ENCODE results near the gene RHEBL1.

Gene RHEBL1

GRCh38 chr12:49038291-49038955, 31.4 kb downstream of the RHEBL1 start (continued):
- TF ChIP-seq ZNF558 (tag by site-specific recombination; IDR thresholded peaks at IDR 0.05) (no peak), ZNF610 (tag by site-specific recombination; IDR thresholded peaks at IDR 0.05; ENCODE audit: borderline replicate concordance) (no peak), ZNF335 (tag by site-specific recombination; conservative IDR thresholded peaks at IDR 0.05) (no peak), ZNF843 (tag by site-specific recombination; IDR thresholded peaks at IDR 0.05) (no peak), TCF7L2 (IDR thresholded peaks at IDR 0.05; ENCODE audit: borderline replicate concordance, low read depth, low read length) (no peak)

GRCh38 chr12:49037947-49038237, 31.9 kb downstream of the RHEBL1 start:
- ChIA-PET POLR2A (interaction anchor here (1.6 kb wide), 1 partner anchor 11 kb away, joined by 8 read pairs; no protein-coding TSS in a partner anchor), CTCF (interaction anchor here (1.5 to 1.8 kb wide), 4 partner anchors 8 to 185 kb away, joined by 5 to 8 read pairs (median 6); no protein-coding TSS in a partner anchor)
- no peaks in the 10 kb centered on the region for H3K4me1 ChIP-seq (ENCODE audit: control insufficient read depth, insufficient read depth, low read length)
- no peak overlapping the region for H3K27ac ChIP-seq (ENCODE audit: extremely low read depth, low read depth, low read length)
- H3K36me3 ChIP-seq (ENCODE audit: control insufficient read depth in 2 of 2, insufficient read depth in 1 of 2, low read length in 2 of 2), result peaks cover 13 to 97% of the 10 kb centered on the region in 2 experiments
- no peaks in the 10 kb centered on the region for H3K9me3 ChIP-seq (ENCODE audit: control insufficient read depth, insufficient read depth, low read depth, low read length)
- TF ChIP-seq ZBTB20 (tag by site-specific recombination; IDR thresholded peaks at IDR 0.05) (no peak), ZNF146 (tag by site-specific recombination; IDR thresholded peaks at IDR 0.05) (no peak), ZNF664 (tag by site-specific recombination; IDR thresholded peaks at IDR 0.05) (no peak), ZNF776 (tag by site-specific recombination; IDR thresholded peaks at IDR 0.05; ENCODE audit: borderline replicate concordance) (no peak), ZNF394 (tag by site-specific recombination; IDR thresholded peaks at IDR 0.05; ENCODE audit: borderline replicate concordance) (no peak)
- H3K4me3 ChIP-seq (ENCODE audit: low read depth, low read length), result no peak overlapping the region

GRCh38 chr12:49037111-49037946, 32.5 kb downstream of the RHEBL1 start:
- peaks cover 13 to 97% of the 10 kb centered on the region in 2 experiments for H3K36me3 ChIP-seq (ENCODE audit: control insufficient read depth in 2 of 2, insufficient read depth in 1 of 2, low read length in 2 of 2)
- no peak overlapping the region for H3K4me3 ChIP-seq (ENCODE audit: low read depth, low read length)
- ChIA-PET CTCF (interaction anchor here (0.8 to 1.8 kb wide), 6 partner anchors 9 to 184 kb away, joined by 4 to 8 read pairs (median 5); no protein-coding TSS in a partner anchor), POLR2A (interaction anchor here (0.6 to 1.6 kb wide), 3 partner anchors 12 to 297 kb away, joined by 3 to 8 read pairs (median 3); no protein-coding TSS in a partner anchor)
- no peaks in the 10 kb centered on the region for H3K4me1 ChIP-seq (ENCODE audit: control insufficient read depth, insufficient read depth, low read length)
- no peak overlapping the region for H3K27ac ChIP-seq (ENCODE audit: extremely low read depth, low read depth, low read length)
- TF ChIP-seq HIC1 (tag by site-specific recombination; IDR thresholded peaks at IDR 0.05) (peak; percentile 71), ZNF777 (tag by site-specific recombination; IDR thresholded peaks at IDR 0.05; ENCODE audit: borderline replicate concordance) (no peak), SCRT2 (tag by site-specific recombination; IDR thresholded peaks at IDR 0.05) (0 out of 2 replicates have a peak, but pooled peaks have one; percentile 14)
- H3K9me3 ChIP-seq (ENCODE audit: control insufficient read depth, insufficient read depth, low read depth, low read length), result no peaks in the 10 kb centered on the region

DNA sequence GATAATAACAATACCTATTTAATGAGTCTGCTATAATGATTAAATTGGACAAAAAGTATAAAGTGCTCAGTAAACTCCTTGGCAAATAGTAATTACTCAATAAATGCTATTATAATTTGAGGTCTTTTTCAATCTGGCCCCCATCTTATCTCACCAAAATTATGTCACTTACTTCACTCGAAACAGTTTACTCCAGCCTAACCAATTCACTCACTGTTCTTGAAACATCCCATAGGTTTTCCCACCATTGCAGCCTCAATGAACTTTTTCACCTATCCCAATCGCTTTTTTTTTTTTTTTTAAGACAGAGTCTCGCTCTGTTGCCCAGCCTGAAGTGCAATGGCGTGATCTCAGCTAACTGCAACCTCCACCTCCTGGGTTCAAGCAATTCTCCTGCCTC, 33.8 kb downstream of the RHEBL1 start:
- Histone ChIP-seq H3K9me3 (ENCODE audit: control insufficient read depth, insufficient read depth, low read depth, low read length) (no peaks in the 10 kb centered on the region), H3K4me1 (ENCODE audit: control insufficient read depth, insufficient read depth, low read length) (no peaks in the 10 kb centered on the region), H3K36me3 (ENCODE audit: control insufficient read depth in 2 of 2, insufficient read depth in 1 of 2, low read length in 2 of 2) (peaks cover 13 to 97% of the 10 kb centered on the region in 2 experiments), H3K27ac (ENCODE audit: extremely low read depth, low read depth, low read length) (no peak overlapping the region), H3K4me3 (ENCODE audit: low read depth, low read length) (no peak overlapping the region)
- TF ChIP-seq, protein P1, sequence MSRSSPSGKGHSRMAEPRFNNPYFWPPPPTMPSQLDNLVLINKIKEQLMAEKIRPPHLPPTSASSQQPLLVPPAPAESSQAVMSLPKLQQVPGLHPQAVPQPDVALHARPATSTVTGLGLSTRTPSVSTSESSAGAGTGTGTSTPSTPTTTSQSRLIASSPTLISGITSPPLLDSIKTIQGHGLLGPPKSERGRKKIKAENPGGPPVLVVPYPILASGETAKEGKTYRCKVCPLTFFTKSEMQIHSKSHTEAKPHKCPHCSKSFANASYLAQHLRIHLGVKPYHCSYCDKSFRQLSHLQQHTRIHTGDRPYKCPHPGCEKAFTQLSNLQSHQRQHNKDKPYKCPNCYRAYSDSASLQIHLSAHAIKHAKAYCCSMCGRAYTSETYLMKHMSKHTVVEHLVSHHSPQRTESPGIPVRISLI (tag by site-specific recombination; IDR thresholded peaks at IDR 0.05), result peak; percentile 84; the same call in 1 of the 2 replicates
- TF ChIP-seq, protein P2, sequence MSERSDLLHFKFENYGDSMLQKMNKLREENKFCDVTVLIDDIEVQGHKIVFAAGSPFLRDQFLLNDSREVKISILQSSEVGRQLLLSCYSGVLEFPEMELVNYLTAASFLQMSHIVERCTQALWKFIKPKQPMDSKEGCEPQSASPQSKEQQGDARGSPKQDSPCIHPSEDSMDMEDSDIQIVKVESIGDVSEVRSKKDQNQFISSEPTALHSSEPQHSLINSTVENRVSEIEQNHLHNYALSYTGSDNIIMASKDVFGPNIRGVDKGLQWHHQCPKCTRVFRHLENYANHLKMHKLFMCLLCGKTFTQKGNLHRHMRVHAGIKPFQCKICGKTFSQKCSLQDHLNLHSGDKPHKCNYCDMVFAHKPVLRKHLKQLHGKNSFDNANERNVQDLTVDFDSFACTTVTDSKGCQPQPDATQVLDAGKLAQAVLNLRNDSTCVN (tag by site-specific recombination; optimal IDR thresholded peaks at IDR 0.05), result no peak
- TF ChIP-seq ZNF677 (tag by site-specific recombination; IDR thresholded peaks at IDR 0.05), result peak; percentile 97
- no peak for TF ChIP-seq ZNF214 (tag by site-specific recombination; IDR thresholded peaks at IDR 0.05; ENCODE audit: borderline replicate concordance)
- peak; percentile 75 for TF ChIP-seq ZNF664 (tag by site-specific recombination; IDR thresholded peaks at IDR 0.05)
- TF ChIP-seq, protein P3, sequence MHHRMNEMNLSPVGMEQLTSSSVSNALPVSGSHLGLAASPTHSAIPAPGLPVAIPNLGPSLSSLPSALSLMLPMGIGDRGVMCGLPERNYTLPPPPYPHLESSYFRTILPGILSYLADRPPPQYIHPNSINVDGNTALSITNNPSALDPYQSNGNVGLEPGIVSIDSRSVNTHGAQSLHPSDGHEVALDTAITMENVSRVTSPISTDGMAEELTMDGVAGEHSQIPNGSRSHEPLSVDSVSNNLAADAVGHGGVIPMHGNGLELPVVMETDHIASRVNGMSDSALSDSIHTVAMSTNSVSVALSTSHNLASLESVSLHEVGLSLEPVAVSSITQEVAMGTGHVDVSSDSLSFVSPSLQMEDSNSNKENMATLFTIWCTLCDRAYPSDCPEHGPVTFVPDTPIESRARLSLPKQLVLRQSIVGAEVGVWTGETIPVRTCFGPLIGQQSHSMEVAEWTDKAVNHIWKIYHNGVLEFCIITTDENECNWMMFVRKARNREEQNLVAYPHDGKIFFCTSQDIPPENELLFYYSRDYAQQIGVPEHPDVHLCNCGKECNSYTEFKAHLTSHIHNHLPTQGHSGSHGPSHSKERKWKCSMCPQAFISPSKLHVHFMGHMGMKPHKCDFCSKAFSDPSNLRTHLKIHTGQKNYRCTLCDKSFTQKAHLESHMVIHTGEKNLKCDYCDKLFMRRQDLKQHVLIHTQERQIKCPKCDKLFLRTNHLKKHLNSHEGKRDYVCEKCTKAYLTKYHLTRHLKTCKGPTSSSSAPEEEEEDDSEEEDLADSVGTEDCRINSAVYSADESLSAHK (tag by site-specific recombination; IDR thresholded peaks at IDR 0.05), result peak; percentile 71
- no peak for TF ChIP-seq SP3 (tag by site-specific recombination; IDR thresholded peaks at IDR 0.05)
- CTCF ChIA-PET, result interaction anchor here (1.1 to 2.1 kb wide), 2 partner anchors 8 to 85 kb away, joined by 3 to 18 read pairs; no protein-coding TSS in a partner anchor
- POLR2A ChIA-PET, result interaction anchor here (0.7 to 1.0 kb wide), 2 partner anchors 7 to 9 kb away, joined by 3 to 7 read pairs; no protein-coding TSS in a partner anchor
